ENCODE results near the gene MDN1. TPM values are rescaled to one million over a fixed set of nuclear protein-coding genes. Genes with fewer than 3 reads are reported as not detected.

Gene MDN1
- total RNA-seq, 1 experiment from 2014 or later = 117 TPM

DNA sequence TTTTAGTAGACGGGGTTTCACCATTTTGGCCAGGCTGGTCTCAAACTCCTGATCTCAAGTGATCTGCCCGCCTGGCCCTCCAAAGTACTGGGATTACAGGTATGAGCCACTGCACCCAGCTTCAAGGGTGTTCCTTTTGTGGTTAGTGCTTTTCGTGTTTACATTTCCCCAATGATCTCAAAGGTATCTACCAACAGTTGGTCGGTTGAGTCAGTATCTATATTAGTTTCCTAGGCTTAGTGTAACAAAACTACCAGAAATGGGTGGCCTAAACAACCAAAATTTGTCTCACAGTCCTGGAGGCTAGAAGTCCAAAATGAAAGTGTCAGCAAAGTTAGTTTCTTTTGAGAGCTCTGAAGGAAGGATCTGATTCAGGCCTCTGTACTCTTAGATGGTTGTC is 40.1 kb upstream of the MDN1 start:
- Histone ChIP-seq H3K4me2 (ENCODE audit: insufficient read depth, insufficient read length, low read length) (no peak overlapping the region), H4K5ac (ENCODE audit: insufficient read length, low read depth, low read length) (no peak overlapping the region), H3K4me1 (ENCODE audit: insufficient read depth, low read length) (no peaks in the 10 kb centered on the region), H3K56ac (ENCODE audit: insufficient read length, low read depth, low read length) (no peak overlapping the region), H3T11ph (ENCODE audit: low read length) (no peak overlapping the region), H3K4ac (ENCODE audit: low read depth, low read length) (no peak overlapping the region), H3K27ac (ENCODE audit: insufficient read length, low read depth, low read length) (no peak overlapping the region), H3K18ac (ENCODE audit: insufficient read length, low read depth, low read length) (no peak overlapping the region), H3K79me2 (ENCODE audit: insufficient read depth, low read length) (no peaks in the 10 kb centered on the region), H2BK20ac (ENCODE audit: low read depth, low read length, poor library complexity, severe bottlenecking) (no peak overlapping the region), H3K14ac (ENCODE audit: insufficient read depth, low read length) (no peak overlapping the region), H4K91ac (ENCODE audit: insufficient read length, low read depth, low read length) (no peak overlapping the region), H3K23me2 (ENCODE audit: insufficient read length, low read depth, low read length, poor library complexity, severe bottlenecking) (no peaks in the 10 kb centered on the region), H2BK5ac (ENCODE audit: insufficient read length, low read length) (no peak overlapping the region), H4K20me1 (ENCODE audit: control insufficient read depth, insufficient read depth, insufficient read length) (no peaks in the 10 kb centered on the region), H3K9ac (ENCODE audit: extremely low read depth, insufficient read length, low read length) (no peak overlapping the region), H4K8ac (replicated peaks; ENCODE audit: insufficient read length, low read depth, low read length) (no peak overlapping the region), H2AFZ (ENCODE audit: low read length) (no peak overlapping the region), H2BK15ac (ENCODE audit: low read depth, low read length) (no peak overlapping the region), H3K79me1 (ENCODE audit: insufficient read depth, low read depth, low read length, poor library complexity, severe bottlenecking) (no peaks in the 10 kb centered on the region), H2BK120ac (ENCODE audit: low read depth, low read length, poor library complexity, severe bottlenecking) (no peak overlapping the region), H3K23ac (ENCODE audit: insufficient read length, low read depth, low read length) (no peak overlapping the region), H3K27me3 (ENCODE audit: insufficient read depth, low read length) (no peaks in the 10 kb centered on the region), H2AK5ac (ENCODE audit: insufficient read length, low read length) (no peak overlapping the region), H2BK12ac (ENCODE audit: insufficient read length, low read depth, low read length) (no peak overlapping the region), H3K9me3 (ENCODE audit: control insufficient read depth, low read depth, low read length) (no peaks in the 10 kb centered on the region)
- Mint-ChIP-seq H3K9me3 (no peaks in the 10 kb centered on the region), H3K4me3 (no peak overlapping the region), H3K27me3 (ENCODE audit: low read depth) (no peaks in the 10 kb centered on the region), H3K36me3 (ENCODE audit: insufficient read depth in 1 of 3, low read depth in 3 of 3) (peaks cover 56 to 82% (median 77%) of the 10 kb centered on the region in 3 experiments), H3K4me1 (no peaks in the 10 kb centered on the region), H3K27ac (no peak overlapping the region)
- TF ChIP-seq CTCF (conservative IDR thresholded peaks at IDR 0.05) = no peak
- WGBS (ENCODE audit: extremely low coverage, insufficient read length, low lambda C conversion rate) = no CpG with 5 or more reads among the region's 4 CpGs
- DNase-seq = no peak
